ENCODE results near the gene FCN3. TPM values are rescaled to one million over a fixed set of nuclear protein-coding genes. Genes with fewer than 3 reads are reported as not detected.

The FCN3 gene
- polyA plus RNA-seq, 4 donors = 0.06 to 3.6 (median 1.3) TPM

Other genes with a start within 250 kb of the FCN3 start
- 10 to 100 TPM; 24.7 to 41.3 (median 40.7) TPM for gene SLC9A1, start 219.7 kb downstream of the FCN3 start, polyA plus RNA-seq
- gene WDTC1, start 140.2 kb downstream of the FCN3 start, polyA plus RNA-seq = 10 to 100 TPM; 14.6 to 32.9 (median 18.0) TPM
- gene TMEM222, start 52.7 kb downstream of the FCN3 start, polyA plus RNA-seq = 10 to 100 TPM; 30.3 to 51.7 (median 36.9) TPM
- gene SYTL1, start 32.8 kb downstream of the FCN3 start, polyA plus RNA-seq = 10 to 100 TPM in 1 of 4 donors, 1 to 10 TPM in 3; 2.5 to 24.1 (median 7.3) TPM
- 10 to 100 TPM in 1 of 4 donors, 1 to 10 TPM in 3; 1.6 to 19.4 (median 5.2) TPM for gene MAP3K6, start 7.9 kb downstream of the FCN3 start, polyA plus RNA-seq
- under 1 TPM in 2 of 4 donors, not detected in 2; 0.03 to 0.04 TPM for gene CD164L2, start 8.5 kb upstream of the FCN3 start, polyA plus RNA-seq
- under 1 TPM in 2 of 4 donors, not detected in 2; 0.15 to 0.36 TPM for gene GPR3, start 17.8 kb upstream of the FCN3 start, polyA plus RNA-seq
- gene WASF2, start 115.3 kb upstream of the FCN3 start, polyA plus RNA-seq = 10 to 100 TPM; 19.5 to 60.4 (median 34.9) TPM
- 10 to 100 TPM in 1 of 4 donors, 1 to 10 TPM in 3; 3.5 to 17.4 (median 6.9) TPM for gene AHDC1, start 229.3 kb upstream of the FCN3 start, polyA plus RNA-seq